Measurements from ENCODE around the gene ARPC1A.

GRCh38 chr7:99403764-99404163 is 78.1 kb downstream of the ARPC1A start:
- TF ChIP-seq CTCF (IDR thresholded peaks at IDR 0.05; ENCODE audit: control extremely low read depth in 1 of 3, insufficient read depth in 1 of 3, low read depth in 1 of 3, low read length in 3 of 3) (no peak), ZNF274 (IDR thresholded peaks at IDR 0.05; ENCODE audit: borderline replicate concordance, extremely low read depth, low read length) (no peak), RFX5 (IDR thresholded peaks at IDR 0.05; ENCODE audit: borderline replicate concordance, low read depth, low read length) (no peak)
